ENCODE data around the gene IPMK.

IPMK gene

GRCh38 chr10:58266003-58266825 is 1.5 kb downstream of the IPMK start (continued):
- TF ChIP-seq PRDM6 (tag by site-specific recombination; IDR thresholded peaks at IDR 0.05) = peak; percentile 53; the same call in 1 of the 2 replicates
- TF ChIP-seq ZNF629 (tag by site-specific recombination; IDR thresholded peaks at IDR 0.05) = peak; percentile 68
- TF ChIP-seq ZNF664 (tag by site-specific recombination; IDR thresholded peaks at IDR 0.05) = no peak
- TF ChIP-seq ZNF354C (tag by site-specific recombination; IDR thresholded peaks at IDR 0.05; ENCODE audit: borderline replicate concordance, low read depth) = no peak
- no peak for TF ChIP-seq GFI1B (tag by site-specific recombination; IDR thresholded peaks at IDR 0.05)
- no peak for TF ChIP-seq KLF7 (tag by site-specific recombination; IDR thresholded peaks at IDR 0.05; ENCODE audit: borderline replicate concordance)
- no peak for TF ChIP-seq ZNF518A (tag by site-specific recombination; conservative IDR thresholded peaks at IDR 0.05; ENCODE audit: low read depth)
- no peak for TF ChIP-seq ZNF707 (tag by site-specific recombination; IDR thresholded peaks at IDR 0.05)
- 0 out of 2 replicates have a peak, but pooled peaks have one; percentile 41 for TF ChIP-seq TRIM28 (IDR thresholded peaks at IDR 0.05; ENCODE audit: borderline replicate concordance, low read length)
- no peak for TF ChIP-seq HOXD13 (CRISPR knock-in tag; IDR thresholded peaks at IDR 0.05; ENCODE audit: borderline replicate concordance)

DNA sequence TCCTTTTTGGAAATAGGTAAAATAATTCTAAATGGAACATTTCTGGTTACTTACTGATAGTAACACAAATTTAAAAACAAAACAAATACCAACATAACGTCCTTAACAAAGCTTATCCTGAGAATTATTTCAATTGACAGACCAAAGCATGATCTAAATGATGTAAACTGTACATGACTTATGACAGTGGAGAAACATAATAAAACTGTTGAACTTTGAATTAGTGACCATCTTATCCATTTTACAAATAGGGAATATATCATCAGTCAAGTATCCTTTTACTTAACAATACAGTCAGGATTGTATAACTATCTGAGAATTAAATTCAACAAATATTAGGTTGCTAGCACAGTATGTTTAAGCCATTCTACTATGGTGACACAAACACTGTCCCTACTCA is 2.4 kb downstream of the IPMK start:
- H3K4me3 ChIP-seq (ENCODE audit: low read depth, low read length) = peak overlapping the region; percentile 64
- ChIA-PET CTCF (no interaction called here), POLR2A (no interaction called here)

More for the DNA sequence above, 2.4 kb downstream of the IPMK start:
- H3K9me3 ChIP-seq (ENCODE audit: control insufficient read depth, insufficient read depth, low read depth, low read length) = no peaks in the 10 kb centered on the region
- peaks cover 6% of the 10 kb centered on the region; the same call in 1 of the 2 replicates for H3K4me1 ChIP-seq (ENCODE audit: control insufficient read depth, insufficient read depth, low read length)
- H3K27ac ChIP-seq (ENCODE audit: extremely low read depth, low read depth, low read length) = no peak overlapping the region
- no peaks in the 10 kb centered on the region for H3K36me3 ChIP-seq (ENCODE audit: control insufficient read depth in 2 of 2, insufficient read depth in 1 of 2, low read length in 2 of 2)
- no peak for TF ChIP-seq ZNF138 (tag by site-specific recombination; IDR thresholded peaks at IDR 0.05; ENCODE audit: borderline replicate concordance)
- TF ChIP-seq ZNF610 (tag by site-specific recombination; IDR thresholded peaks at IDR 0.05; ENCODE audit: borderline replicate concordance) = no peak
- TF ChIP-seq HOXA7 (CRISPR knock-in tag; IDR thresholded peaks at IDR 0.05; ENCODE audit: borderline replicate concordance) = no peak
- no peak for TF ChIP-seq GLIS1 (tag by site-specific recombination; IDR thresholded peaks at IDR 0.05)
- no peak for TF ChIP-seq SCRT1 (tag by site-specific recombination; IDR thresholded peaks at IDR 0.05; ENCODE audit: borderline replicate concordance)
- TF ChIP-seq ZNF555 (tag by site-specific recombination; conservative IDR thresholded peaks at IDR 0.05) = no peak
- TF ChIP-seq ZNF223 (tag by site-specific recombination; IDR thresholded peaks at IDR 0.05) = no peak
- no peak for TF ChIP-seq ZXDB (tag by site-specific recombination; IDR thresholded peaks at IDR 0.05)
- TF ChIP-seq, protein P1, sequence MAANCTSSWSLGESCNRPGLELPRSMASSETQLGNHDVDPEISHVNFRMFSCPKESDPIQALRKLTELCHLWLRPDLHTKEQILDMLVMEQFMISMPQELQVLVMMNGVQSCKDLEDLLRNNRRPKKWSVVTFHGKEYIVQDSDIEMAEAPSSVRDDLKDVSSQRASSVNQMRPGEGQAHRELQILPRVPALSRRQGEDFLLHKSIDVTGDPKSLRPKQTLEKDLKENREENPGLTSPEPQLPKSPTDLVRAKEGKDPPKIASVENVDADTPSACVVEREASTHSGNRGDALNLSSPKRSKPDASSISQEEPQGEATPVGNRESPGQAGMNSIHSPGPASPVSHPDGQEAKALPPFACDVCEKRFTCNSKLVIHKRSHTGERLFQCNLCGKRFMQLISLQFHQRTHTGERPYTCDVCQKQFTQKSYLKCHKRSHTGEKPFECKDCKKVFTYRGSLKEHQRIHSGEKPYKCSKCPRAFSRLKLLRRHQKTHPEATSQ (tag by site-specific recombination; IDR thresholded peaks at IDR 0.05) = no peak
- no peak for TF ChIP-seq GLI4 (tag by site-specific recombination; IDR thresholded peaks at IDR 0.05)
- no peak for TF ChIP-seq ZNF157 (tag by site-specific recombination; IDR thresholded peaks at IDR 0.05)

All from HEK293 (cell line).